Limb (tissue), 2 donors: Measurements from ENCODE around the gene IQCE.

ENCODE experiments used
- DNase-seq, 2 donors: peaks; one replicate each; pipeline ENCODE4 v3.0.0-alpha.2; 2016; ENCODE audit errors: extremely low spot score in 2 of 2

Gene IQCE

GRCh38 chr7:2632733-2633537, 74.2 kb downstream of the IQCE start:
- peak in 1 of 2 donors; percentile 80 for DNase-seq

- DNase-seq, result peak in 1 of 2 donors; percentile 47
These were observed 74.9 kb downstream of the IQCE start for GRCh38 chr7:2633538-2634266.

- no peak for DNase-seq
These were observed 75.7 kb downstream of the IQCE start for GRCh38 chr7:2634267-2635145.

GRCh38 chr7:2635148-2635668, 76.4 kb downstream of the IQCE start:
- no peak for DNase-seq

GRCh38 chr7:2635810-2636701, 77.3 kb downstream of the IQCE start:
- no peak for DNase-seq

- DNase-seq, result no peak
These were observed 78.3 kb downstream of the IQCE start for GRCh38 chr7:2637066-2637471.

GRCh38 chr7:2637505-2638223, 78.9 kb downstream of the IQCE start:
- DNase-seq, result no peak

GRCh38 chr7:2638224-2638991, 79.6 kb downstream of the IQCE start:
- DNase-seq, result peak in 1 of 2 donors; percentile 77

- no peak for DNase-seq
These were observed 80.5 kb downstream of the IQCE start for GRCh38 chr7:2639181-2639681.

GRCh38 chr7:2639695-2640481, 81.1 kb downstream of the IQCE start:
- no peak for DNase-seq

GRCh38 chr7:2640482-2640830, 81.7 kb downstream of the IQCE start:
- no peak for DNase-seq

GRCh38 chr7:2640846-2641316, 82.1 kb downstream of the IQCE start:
- DNase-seq, result no peak

GRCh38 chr7:2641406-2642393, 82.9 kb downstream of the IQCE start:
- DNase-seq, result peak; percentile 89

- no peak for DNase-seq
These were observed 84.8 kb downstream of the IQCE start for GRCh38 chr7:2643386-2644219.

- no peak for DNase-seq
These were observed 85.4 kb downstream of the IQCE start for GRCh38 chr7:2644220-2644561.
